K562 (cell line): ENCODE data around the gene MRPL40. TPM values are rescaled to one million over a fixed set of nuclear protein-coding genes. Genes with fewer than 3 reads are reported as not detected.

ENCODE experiments used
- BRF1 ChIP-seq: IDR thresholded peaks from 3 replicates; pipeline ENCODE4 v1.6.1; 2011; ENCODE audit warnings: borderline replicate concordance, mild to moderate bottlenecking; ENCODE audit not compliant: insufficient read length; ENCODE audit errors: extremely low read depth
- CC2D1A ChIP-seq: fragments of 450-650 bp; IDR thresholded peaks from 2 replicates; pipeline ENCODE4 v1.6.1; 2017; ENCODE audit warnings: mild to moderate bottlenecking
- HDAC2 ChIP-seq: fragments of 450-650 bp; IDR thresholded peaks from 2 replicates; pipeline ENCODE4 v1.6.1; 2016; ENCODE audit warnings: mild to moderate bottlenecking
- HNRNPLL ChIP-seq: fragments of 200-400 bp; formaldehyde crosslinking; IDR thresholded peaks from 2 replicates; pipeline ENCODE4 v1.6.1; 2017; ENCODE audit warnings: low read length, low read depth, mild to moderate bottlenecking; ENCODE audit not compliant: poor library complexity, severe bottlenecking
- NFATC3 ChIP-seq: fragments of 450-650 bp; IDR thresholded peaks from 2 replicates; pipeline ENCODE4 v1.6.1; 2017; ENCODE audit warnings: mild to moderate bottlenecking
- RFX5 ChIP-seq: IDR thresholded peaks from 2 replicates; pipeline ENCODE4 v1.6.1; 2011; ENCODE audit warnings: low read depth, mild to moderate bottlenecking, improper control_type of control experiment, low read length
- TOE1 ChIP-seq, 2 experiments: fragments of 450-650 bp in 1 of 2; sonication (generic) in 1 of 2; formaldehyde crosslinking in 1 of 2; IDR thresholded peaks; 2 replicates each; pipeline versions ENCODE4 v1.7.1 to v1.8.0; 2016 to 2022; ENCODE audit warnings: borderline replicate concordance in 2 of 2, mild to moderate bottlenecking in 2 of 2, antibody characterized with exemption in 1 of 2, inconsistent platforms in 1 of 2, low read depth in 1 of 2, missing genetic modification reagents in 1 of 2, moderate library complexity in 1 of 2
- XRCC3 ChIP-seq: fragments of 450-650 bp; IDR thresholded peaks from 2 replicates; pipeline ENCODE4 v1.6.1; 2017; ENCODE audit warnings: mild to moderate bottlenecking, moderate library complexity
- ZNF12 ChIP-seq: sonication (generic); formaldehyde crosslinking; IDR thresholded peaks from 2 replicates; pipeline ENCODE4 v1.4.0; 2020; ENCODE audit warnings: mild to moderate bottlenecking, missing genetic modification reagents
- ZNF75A ChIP-seq: fragments of 450-650 bp; formaldehyde crosslinking; IDR thresholded peaks from 2 replicates; pipeline ENCODE4 v1.4.0; 2020; ENCODE audit warnings: mild to moderate bottlenecking
- polyA plus RNA-seq, 8 experiments: library from polyadenylated mRNA; depleted of rRNA in 4 of 8; stranded (reverse) in 5 of 8; unstranded in 3 of 8; fragments of >200 nt; fragmentation: Nextera tagmentation in 2 of 8; fragmentation: Illumina TruSeq in 1 of 8; extraction: Ambion mirVana in 2 of 8; extraction: Trizol in 1 of 8; gene quantifications; 2 replicates each; pipeline versions ENCODE4 v1.2.1 to v1.2.3, GENCODE V29; 2011 to 2014; ENCODE audit warnings: inconsistent platforms in 1 of 8, missing spikeins in 1 of 8
- total RNA-seq, 7 experiments: library from RNA; depleted of rRNA in 6 of 7; stranded (reverse); fragments of >200 nt in 6 of 7; fragmentation: Illumina TruSeq in 2 of 7; extraction: Trizol in 2 of 7; gene quantifications; 2 replicates each; pipeline versions ENCODE4 v1.2.1 to v1.2.3, GENCODE V29; 2011 to 2021; ENCODE audit warnings: low replicate concordance in 1 of 7
- TF ChIP-seq, protein P1 (sequence below): IDR thresholded peaks from 2 replicates; pipeline ENCODE4 v1.6.1; 2011; ENCODE audit warnings: borderline replicate concordance, low read depth, mild to moderate bottlenecking, moderate library complexity, low read length; ENCODE audit not compliant: insufficient read depth, poor library complexity, severe bottlenecking
- TF ChIP-seq, protein P2 (sequence below), 2 experiments: fragments of 450-650 bp; IDR thresholded peaks; 2 replicates each; pipeline ENCODE4 v1.6.1; 2018; ENCODE audit warnings: mild to moderate bottlenecking in 2 of 2, low read depth in 1 of 2; ENCODE audit not compliant: partially characterized antibody in 2 of 2
- TF ChIP-seq, protein P3 (sequence below): sonication (generic); formaldehyde crosslinking; IDR thresholded peaks from 2 replicates; pipeline ENCODE4 v1.8.0; 2022; ENCODE audit warnings: missing genetic modification reagents, mild to moderate bottlenecking, moderate library complexity, borderline replicate concordance
- TF ChIP-seq, protein P4 (sequence below): fragments of 200-800 bp; sonication (Bioruptor generic); IDR thresholded peaks from 2 replicates; pipeline ENCODE4 v1.6.1; 2017; ENCODE audit warnings: missing genetic modification characterization, missing compliant biosample characterization
- TF ChIP-seq, protein P5 (sequence below): fragments of 250-450 bp; sonication (Bioruptor Pico); IDR thresholded peaks from 2 replicates; pipeline ENCODE4 v1.9.0; 2021; ENCODE audit warnings: mild to moderate bottlenecking, inconsistent platforms

MRPL40 gene
- total and polyA plus RNA-seq, 9 of the 15 experiments (the other 6 are each of a cell fraction or from before 2014, with no cell fraction given): 132 to 652 (median 208) TPM

DNA sequence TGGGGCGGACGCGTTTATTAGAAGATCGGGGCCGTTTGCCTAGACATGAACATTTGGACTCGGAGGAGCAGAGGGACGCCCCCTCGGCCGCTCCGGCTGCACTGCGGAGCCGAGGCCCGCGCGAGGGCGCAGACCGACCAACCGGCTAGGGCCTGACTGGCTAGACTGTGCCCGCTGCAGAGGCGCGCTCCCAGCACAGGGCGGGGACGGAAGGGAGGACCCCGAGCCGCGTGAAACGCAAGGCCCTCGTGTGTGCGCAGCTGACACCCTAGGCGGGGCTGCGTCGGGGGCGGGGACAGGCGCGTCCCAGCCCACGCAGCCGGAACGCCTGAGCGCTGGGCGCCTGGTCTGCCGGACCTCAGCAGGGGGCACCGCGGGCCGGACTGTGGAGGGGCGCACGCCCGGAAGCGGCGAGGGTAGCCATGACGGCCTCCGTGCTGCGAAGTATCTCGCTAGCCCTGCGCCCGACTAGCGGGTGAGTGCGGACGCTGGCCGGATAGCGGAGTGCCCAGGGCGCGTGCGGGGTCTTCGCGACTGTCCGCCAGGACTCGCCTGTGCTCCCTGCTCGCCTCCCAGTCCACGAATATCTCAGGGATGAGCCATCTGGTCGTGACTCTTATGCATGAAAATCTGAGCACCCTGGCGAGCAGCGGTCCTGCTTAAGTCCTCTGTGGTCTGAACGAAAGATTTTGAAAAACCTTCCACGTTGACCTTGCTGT, at the start of gene MRPL40 (continued):
- TF ChIP-seq, protein P1, sequence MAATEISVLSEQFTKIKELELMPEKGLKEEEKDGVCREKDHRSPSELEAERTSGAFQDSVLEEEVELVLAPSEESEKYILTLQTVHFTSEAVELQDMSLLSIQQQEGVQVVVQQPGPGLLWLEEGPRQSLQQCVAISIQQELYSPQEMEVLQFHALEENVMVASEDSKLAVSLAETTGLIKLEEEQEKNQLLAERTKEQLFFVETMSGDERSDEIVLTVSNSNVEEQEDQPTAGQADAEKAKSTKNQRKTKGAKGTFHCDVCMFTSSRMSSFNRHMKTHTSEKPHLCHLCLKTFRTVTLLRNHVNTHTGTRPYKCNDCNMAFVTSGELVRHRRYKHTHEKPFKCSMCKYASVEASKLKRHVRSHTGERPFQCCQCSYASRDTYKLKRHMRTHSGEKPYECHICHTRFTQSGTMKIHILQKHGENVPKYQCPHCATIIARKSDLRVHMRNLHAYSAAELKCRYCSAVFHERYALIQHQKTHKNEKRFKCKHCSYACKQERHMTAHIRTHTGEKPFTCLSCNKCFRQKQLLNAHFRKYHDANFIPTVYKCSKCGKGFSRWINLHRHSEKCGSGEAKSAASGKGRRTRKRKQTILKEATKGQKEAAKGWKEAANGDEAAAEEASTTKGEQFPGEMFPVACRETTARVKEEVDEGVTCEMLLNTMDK: no peak
- TF ChIP-seq, protein P2, sequence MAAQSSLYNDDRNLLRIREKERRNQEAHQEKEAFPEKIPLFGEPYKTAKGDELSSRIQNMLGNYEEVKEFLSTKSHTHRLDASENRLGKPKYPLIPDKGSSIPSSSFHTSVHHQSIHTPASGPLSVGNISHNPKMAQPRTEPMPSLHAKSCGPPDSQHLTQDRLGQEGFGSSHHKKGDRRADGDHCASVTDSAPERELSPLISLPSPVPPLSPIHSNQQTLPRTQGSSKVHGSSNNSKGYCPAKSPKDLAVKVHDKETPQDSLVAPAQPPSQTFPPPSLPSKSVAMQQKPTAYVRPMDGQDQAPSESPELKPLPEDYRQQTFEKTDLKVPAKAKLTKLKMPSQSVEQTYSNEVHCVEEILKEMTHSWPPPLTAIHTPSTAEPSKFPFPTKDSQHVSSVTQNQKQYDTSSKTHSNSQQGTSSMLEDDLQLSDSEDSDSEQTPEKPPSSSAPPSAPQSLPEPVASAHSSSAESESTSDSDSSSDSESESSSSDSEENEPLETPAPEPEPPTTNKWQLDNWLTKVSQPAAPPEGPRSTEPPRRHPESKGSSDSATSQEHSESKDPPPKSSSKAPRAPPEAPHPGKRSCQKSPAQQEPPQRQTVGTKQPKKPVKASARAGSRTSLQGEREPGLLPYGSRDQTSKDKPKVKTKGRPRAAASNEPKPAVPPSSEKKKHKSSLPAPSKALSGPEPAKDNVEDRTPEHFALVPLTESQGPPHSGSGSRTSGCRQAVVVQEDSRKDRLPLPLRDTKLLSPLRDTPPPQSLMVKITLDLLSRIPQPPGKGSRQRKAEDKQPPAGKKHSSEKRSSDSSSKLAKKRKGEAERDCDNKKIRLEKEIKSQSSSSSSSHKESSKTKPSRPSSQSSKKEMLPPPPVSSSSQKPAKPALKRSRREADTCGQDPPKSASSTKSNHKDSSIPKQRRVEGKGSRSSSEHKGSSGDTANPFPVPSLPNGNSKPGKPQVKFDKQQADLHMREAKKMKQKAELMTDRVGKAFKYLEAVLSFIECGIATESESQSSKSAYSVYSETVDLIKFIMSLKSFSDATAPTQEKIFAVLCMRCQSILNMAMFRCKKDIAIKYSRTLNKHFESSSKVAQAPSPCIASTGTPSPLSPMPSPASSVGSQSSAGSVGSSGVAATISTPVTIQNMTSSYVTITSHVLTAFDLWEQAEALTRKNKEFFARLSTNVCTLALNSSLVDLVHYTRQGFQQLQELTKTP (IDR thresholded peaks at IDR 0.05; ENCODE audit: low read depth in 1 of 2, partially characterized antibody in 2 of 2): no peak
- TF ChIP-seq, protein P3, sequence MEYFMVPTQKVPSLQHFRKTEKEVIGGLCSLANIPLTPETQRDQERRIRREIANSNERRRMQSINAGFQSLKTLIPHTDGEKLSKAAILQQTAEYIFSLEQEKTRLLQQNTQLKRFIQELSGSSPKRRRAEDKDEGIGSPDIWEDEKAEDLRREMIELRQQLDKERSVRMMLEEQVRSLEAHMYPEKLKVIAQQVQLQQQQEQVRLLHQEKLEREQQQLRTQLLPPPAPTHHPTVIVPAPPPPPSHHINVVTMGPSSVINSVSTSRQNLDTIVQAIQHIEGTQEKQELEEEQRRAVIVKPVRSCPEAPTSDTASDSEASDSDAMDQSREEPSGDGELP: no peak
- TF ChIP-seq HDAC2 (no peak), BRF1 (no peak), NFATC3 (no peak), HNRNPLL (peak; percentile 91), CC2D1A (no peak), XRCC3 (no peak), ZNF75A (CRISPR knock-in tag) (peak; percentile 74; the same call in 1 of the 2 replicates), TOE1 (IDR thresholded peaks at IDR 0.05; ENCODE audit: borderline replicate concordance) (no peak), TOE1 (CRISPR knock-in tag; IDR thresholded peaks at IDR 0.05; ENCODE audit: borderline replicate concordance, low read depth) (no peak), ZNF12 (no peak), RFX5 (peak; percentile 69)
- TF ChIP-seq, protein P4, sequence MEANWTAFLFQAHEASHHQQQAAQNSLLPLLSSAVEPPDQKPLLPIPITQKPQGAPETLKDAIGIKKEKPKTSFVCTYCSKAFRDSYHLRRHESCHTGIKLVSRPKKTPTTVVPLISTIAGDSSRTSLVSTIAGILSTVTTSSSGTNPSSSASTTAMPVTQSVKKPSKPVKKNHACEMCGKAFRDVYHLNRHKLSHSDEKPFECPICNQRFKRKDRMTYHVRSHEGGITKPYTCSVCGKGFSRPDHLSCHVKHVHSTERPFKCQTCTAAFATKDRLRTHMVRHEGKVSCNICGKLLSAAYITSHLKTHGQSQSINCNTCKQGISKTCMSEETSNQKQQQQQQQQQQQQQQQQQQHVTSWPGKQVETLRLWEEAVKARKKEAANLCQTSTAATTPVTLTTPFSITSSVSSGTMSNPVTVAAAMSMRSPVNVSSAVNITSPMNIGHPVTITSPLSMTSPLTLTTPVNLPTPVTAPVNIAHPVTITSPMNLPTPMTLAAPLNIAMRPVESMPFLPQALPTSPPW (CRISPR knock-in tag): no peak
- TF ChIP-seq, protein P5, sequence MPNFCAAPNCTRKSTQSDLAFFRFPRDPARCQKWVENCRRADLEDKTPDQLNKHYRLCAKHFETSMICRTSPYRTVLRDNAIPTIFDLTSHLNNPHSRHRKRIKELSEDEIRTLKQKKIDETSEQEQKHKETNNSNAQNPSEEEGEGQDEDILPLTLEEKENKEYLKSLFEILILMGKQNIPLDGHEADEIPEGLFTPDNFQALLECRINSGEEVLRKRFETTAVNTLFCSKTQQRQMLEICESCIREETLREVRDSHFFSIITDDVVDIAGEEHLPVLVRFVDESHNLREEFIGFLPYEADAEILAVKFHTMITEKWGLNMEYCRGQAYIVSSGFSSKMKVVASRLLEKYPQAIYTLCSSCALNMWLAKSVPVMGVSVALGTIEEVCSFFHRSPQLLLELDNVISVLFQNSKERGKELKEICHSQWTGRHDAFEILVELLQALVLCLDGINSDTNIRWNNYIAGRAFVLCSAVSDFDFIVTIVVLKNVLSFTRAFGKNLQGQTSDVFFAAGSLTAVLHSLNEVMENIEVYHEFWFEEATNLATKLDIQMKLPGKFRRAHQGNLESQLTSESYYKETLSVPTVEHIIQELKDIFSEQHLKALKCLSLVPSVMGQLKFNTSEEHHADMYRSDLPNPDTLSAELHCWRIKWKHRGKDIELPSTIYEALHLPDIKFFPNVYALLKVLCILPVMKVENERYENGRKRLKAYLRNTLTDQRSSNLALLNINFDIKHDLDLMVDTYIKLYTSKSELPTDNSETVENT (CRISPR knock-in tag): peak; percentile 99
